GM04504 (cell line): ENCODE measurements around the gene TSPAN15.

ENCODE experiments used
- DNase-seq: peaks from one replicate; pipeline ENCODE4 v3.0.0-alpha.2; 2012; ENCODE audit warnings: low read depth

TSPAN15 gene

DNA sequence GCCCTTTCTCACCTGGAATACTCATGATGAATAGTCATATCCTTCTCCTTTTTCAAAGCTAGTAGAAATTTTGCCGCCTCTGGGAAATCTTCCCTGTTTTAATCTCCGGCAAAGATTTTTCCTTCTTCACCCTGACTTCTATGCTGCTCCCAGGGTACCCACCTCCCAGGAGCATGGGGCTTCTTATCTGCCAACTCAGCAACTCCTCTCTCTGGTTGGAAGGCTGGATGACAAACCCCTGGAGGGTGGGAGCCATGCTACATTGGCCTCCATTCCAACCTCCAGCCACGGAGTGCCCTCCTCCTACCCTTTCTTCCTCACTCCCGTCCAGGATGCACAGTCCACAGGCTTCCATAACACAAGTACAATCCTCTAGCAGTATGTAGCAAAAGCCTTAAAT, 102.1 kb downstream of the TSPAN15 start:
- DNase-seq: no peak

DNA sequence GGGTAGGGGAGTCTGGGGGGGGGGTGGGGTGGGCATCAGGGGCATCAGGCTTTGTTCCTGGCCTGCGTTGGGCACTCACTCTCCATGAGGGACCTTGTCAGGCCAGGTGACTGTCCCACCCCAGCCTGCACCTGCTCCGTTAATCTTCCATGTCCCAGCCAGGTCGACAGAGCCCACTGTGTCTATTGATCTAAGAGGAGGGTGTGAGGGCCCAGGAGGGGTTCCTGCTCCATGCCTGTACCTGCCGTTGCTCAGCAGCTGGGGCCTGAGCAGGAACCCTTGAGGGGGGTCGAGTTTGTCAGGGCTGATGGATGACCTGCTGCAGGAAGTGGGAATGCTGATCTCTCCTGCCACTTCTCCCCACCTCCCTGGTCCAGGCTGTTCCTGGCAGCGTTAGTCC, 103.3 kb downstream of the TSPAN15 start:
- no peak for DNase-seq
